DND-41 (cell line): Measurements from ENCODE around the gene CSRP1.

ENCODE experiments used
- ATAC-seq: fragments of 200-7000 bp; cut with Tn5 transposase; 3 replicates; pipeline ENCODE4 v1.9.1; 2021; ENCODE audit warnings: low read depth; ENCODE audit not compliant: insufficient read depth
- DNase-seq: peaks from one replicate; pipeline ENCODE4 v3.0.0-alpha.2; 2020
- H2AFZ ChIP-seq: 2 replicates; pipeline ENCODE4 v1.6.0; 2012; ENCODE audit warnings: low read depth, low read length
- H3K27ac ChIP-seq: 2 replicates; pipeline ENCODE4 v1.5.1; 2012; ENCODE audit warnings: low read length, inconsistent platforms
- H3K27me3 ChIP-seq: fragments of 200-600 bp; sonication (generic); 2 replicates; pipeline ENCODE4 v1.6.0; 2012; ENCODE audit warnings: low read length, mild to moderate bottlenecking, inconsistent platforms; ENCODE audit not compliant: insufficient read depth, poor library complexity
- H3K36me3 ChIP-seq: 2 replicates; pipeline ENCODE4 v1.5.1; 2012; ENCODE audit warnings: low read length, inconsistent platforms; ENCODE audit not compliant: insufficient read depth
- H3K4me1 ChIP-seq: 2 replicates; pipeline ENCODE4 v1.5.1; 2012; ENCODE audit warnings: mild to moderate bottlenecking, low read length; ENCODE audit not compliant: insufficient read depth
- H3K4me2 ChIP-seq: 2 replicates; pipeline ENCODE4 v1.6.0; 2012; ENCODE audit warnings: mild to moderate bottlenecking, moderate library complexity, low read length, inconsistent platforms; ENCODE audit not compliant: insufficient read depth
- H3K4me3 ChIP-seq, 2 experiments: fragments of 200-600 bp in 1 of 2; shearing (Covaris generic) in 1 of 2; 2 replicates each; pipeline ENCODE4 v1.5.1; 2012 to 2016; ENCODE audit warnings: inconsistent platforms in 2 of 2, low read length in 2 of 2, mild to moderate bottlenecking in 2 of 2, low read depth in 1 of 2, moderate library complexity in 1 of 2
- H3K79me2 ChIP-seq: 2 replicates; pipeline ENCODE4 v1.6.0; 2012; ENCODE audit warnings: low read length, inconsistent platforms; ENCODE audit not compliant: insufficient read depth
- H3K9ac ChIP-seq: 2 replicates; pipeline ENCODE4 v1.6.0; 2012; ENCODE audit warnings: low read depth, mild to moderate bottlenecking, inconsistent platforms, low read length, moderate library complexity
- H3K9me3 ChIP-seq: 2 replicates; pipeline ENCODE4 v1.5.1; 2012; ENCODE audit warnings: low read length, moderate library complexity, mild to moderate bottlenecking, inconsistent platforms; ENCODE audit not compliant: insufficient read depth, severe bottlenecking
- H4K20me1 ChIP-seq: 2 replicates; pipeline ENCODE4 v1.6.0; 2012; ENCODE audit warnings: low read length; ENCODE audit not compliant: insufficient read depth
- CTCF ChIP-seq: IDR thresholded peaks from 2 replicates; pipeline ENCODE4 v1.5.1; 2012; ENCODE audit warnings: borderline replicate concordance, low read length, moderate library complexity, mild to moderate bottlenecking; ENCODE audit not compliant: poor library complexity, severe bottlenecking; ENCODE audit errors: extremely low read depth
- EZH2 ChIP-seq: IDR thresholded peaks from 3 replicates; pipeline ENCODE4 v1.6.1; 2012; ENCODE audit warnings: borderline replicate concordance, low read depth, mild to moderate bottlenecking, moderate library complexity, low read length, inconsistent platforms; ENCODE audit not compliant: severe bottlenecking

The CSRP1 gene

GRCh38 chr1:201457508-201457960, 49.4 kb downstream of the CSRP1 start:
- Histone ChIP-seq H3K27me3 (no peaks in the 10 kb centered on the region), H2AFZ (no peak overlapping the region), H3K79me2 (no peaks in the 10 kb centered on the region), H3K36me3 (no peaks in the 10 kb centered on the region), H3K27ac (no peak overlapping the region), H3K9me3 (no peaks in the 10 kb centered on the region), H3K9ac (no peak overlapping the region), H4K20me1 (no peaks in the 10 kb centered on the region), H3K4me3 (no peak overlapping the region), H3K4me2 (no peak overlapping the region), H3K4me1 (peaks cover 20% of the 10 kb centered on the region)
- DNase-seq (no peak), ATAC-seq (no peak)
- no peak for TF ChIP-seq CTCF

- no peak for ATAC-seq
- Histone ChIP-seq H3K9ac (no peak overlapping the region), H4K20me1 (no peaks in the 10 kb centered on the region), H3K4me1 (peaks cover 20% of the 10 kb centered on the region), H3K4me3 (no peak overlapping the region), H3K9me3 (no peaks in the 10 kb centered on the region), H3K27me3 (no peaks in the 10 kb centered on the region), H3K4me2 (no peak overlapping the region), H3K36me3 (no peaks in the 10 kb centered on the region), H2AFZ (no peak overlapping the region), H3K27ac (no peak overlapping the region), H3K79me2 (no peaks in the 10 kb centered on the region)
- TF ChIP-seq CTCF, result no peak
- no peak for TF ChIP-seq EZH2
- DNase-seq, result no peak
Measured at GRCh38 chr1:201456499-201457309, 50.2 kb downstream of the CSRP1 start.

GRCh38 chr1:201455098-201455497, 51.8 kb downstream of the CSRP1 start:
- Histone ChIP-seq H4K20me1 (no peaks in the 10 kb centered on the region), H3K9me3 (no peaks in the 10 kb centered on the region)

More at GRCh38 chr1:201455098-201455497, 51.8 kb downstream of the CSRP1 start:
- Histone ChIP-seq H3K27ac (no peak overlapping the region), H3K4me2 (no peak overlapping the region), H2AFZ (no peak overlapping the region), H3K4me1 (peaks cover 27% of the 10 kb centered on the region), H3K9ac (no peak overlapping the region), H3K4me3 (no peak overlapping the region), H3K27me3 (no peaks in the 10 kb centered on the region), H3K36me3 (no peaks in the 10 kb centered on the region), H3K79me2 (no peaks in the 10 kb centered on the region)
- no peak for DNase-seq
- no peak for TF ChIP-seq CTCF
- TF ChIP-seq EZH2, result no peak
- ATAC-seq, result no peak
